ENCODE results near the gene ZRANB2. TPM values are rescaled to one million over a fixed set of nuclear protein-coding genes. Genes with fewer than 3 reads are reported as not detected.

Gene ZRANB2
- total RNA-seq, 2 experiments from 2014 or later: 82.1 to 171 TPM

DNA sequence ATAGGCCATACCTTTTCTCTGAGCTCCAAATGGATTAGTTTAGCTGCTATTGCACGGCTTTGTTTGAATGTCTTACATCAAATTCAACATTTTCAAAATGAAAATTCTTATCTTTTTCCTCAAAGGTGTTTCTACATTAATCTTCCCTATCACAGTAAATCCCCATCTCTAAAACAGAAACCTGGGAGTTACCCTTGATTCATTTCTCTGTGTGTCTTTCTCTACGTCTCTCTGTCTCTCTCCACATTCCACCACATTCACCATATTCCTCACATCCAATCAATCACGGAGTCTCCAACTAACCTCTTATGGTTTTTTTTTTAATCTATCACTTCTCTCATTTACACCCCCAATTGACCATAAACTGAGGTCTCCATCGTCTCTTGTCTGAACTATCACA lies 57.3 kb downstream of the ZRANB2 start:
- H3K9me3 ChIP-seq (ENCODE audit: low read length): no peaks in the 10 kb centered on the region
- TF ChIP-seq EZH2phosphoT487 (IDR thresholded peaks at IDR 0.05; ENCODE audit: borderline replicate concordance, low read depth, low read length): no peak
- TF ChIP-seq, protein P1, sequence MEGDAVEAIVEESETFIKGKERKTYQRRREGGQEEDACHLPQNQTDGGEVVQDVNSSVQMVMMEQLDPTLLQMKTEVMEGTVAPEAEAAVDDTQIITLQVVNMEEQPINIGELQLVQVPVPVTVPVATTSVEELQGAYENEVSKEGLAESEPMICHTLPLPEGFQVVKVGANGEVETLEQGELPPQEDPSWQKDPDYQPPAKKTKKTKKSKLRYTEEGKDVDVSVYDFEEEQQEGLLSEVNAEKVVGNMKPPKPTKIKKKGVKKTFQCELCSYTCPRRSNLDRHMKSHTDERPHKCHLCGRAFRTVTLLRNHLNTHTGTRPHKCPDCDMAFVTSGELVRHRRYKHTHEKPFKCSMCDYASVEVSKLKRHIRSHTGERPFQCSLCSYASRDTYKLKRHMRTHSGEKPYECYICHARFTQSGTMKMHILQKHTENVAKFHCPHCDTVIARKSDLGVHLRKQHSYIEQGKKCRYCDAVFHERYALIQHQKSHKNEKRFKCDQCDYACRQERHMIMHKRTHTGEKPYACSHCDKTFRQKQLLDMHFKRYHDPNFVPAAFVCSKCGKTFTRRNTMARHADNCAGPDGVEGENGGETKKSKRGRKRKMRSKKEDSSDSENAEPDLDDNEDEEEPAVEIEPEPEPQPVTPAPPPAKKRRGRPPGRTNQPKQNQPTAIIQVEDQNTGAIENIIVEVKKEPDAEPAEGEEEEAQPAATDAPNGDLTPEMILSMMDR (conservative IDR thresholded peaks at IDR 0.05; ENCODE audit: low read length): no peak
- ChIA-PET POLR2A (interaction anchor here (0.5 kb wide), 1 partner anchor 575 kb away, joined by 3 read pairs; no protein-coding TSS in a partner anchor), CTCF (ENCODE audit: unreplicated experiment) (no interaction called here)
- H3K79me2 ChIP-seq (ENCODE audit: insufficient read depth, low read depth, low read length): no peaks in the 10 kb centered on the region
- no peak overlapping the region for H3K27ac ChIP-seq (ENCODE audit: low read depth, low read length, poor library complexity, severe bottlenecking)
- H3K9me2 ChIP-seq (ENCODE audit: insufficient read depth, low read length): no peaks in the 10 kb centered on the region
- intact Hi-C loops (cut with micrococcal nuclease; ENCODE audit: unreplicated experiment): no loop called here
- DNase-seq (ENCODE audit: low spot score): no peak
- H3K36me3 ChIP-seq (ENCODE audit: insufficient read depth, low read length): no peaks in the 10 kb centered on the region
- no peak overlapping the region for H3K4me3 ChIP-seq (ENCODE audit: low read depth, low read length, poor library complexity, severe bottlenecking)
- BruUV-seq (replicated peaks): no TSS peak
- no peak overlapping the region for H3K4me2 ChIP-seq (ENCODE audit: low read length)
- no peaks in the 10 kb centered on the region for H4K20me1 ChIP-seq (ENCODE audit: insufficient read depth, low read length)
- no peak overlapping the region for H2AFZ ChIP-seq (ENCODE audit: low read length)
- no peaks in the 10 kb centered on the region for H3K4me1 ChIP-seq (ENCODE audit: insufficient read depth, low read length, poor library complexity, severe bottlenecking)

DNA sequence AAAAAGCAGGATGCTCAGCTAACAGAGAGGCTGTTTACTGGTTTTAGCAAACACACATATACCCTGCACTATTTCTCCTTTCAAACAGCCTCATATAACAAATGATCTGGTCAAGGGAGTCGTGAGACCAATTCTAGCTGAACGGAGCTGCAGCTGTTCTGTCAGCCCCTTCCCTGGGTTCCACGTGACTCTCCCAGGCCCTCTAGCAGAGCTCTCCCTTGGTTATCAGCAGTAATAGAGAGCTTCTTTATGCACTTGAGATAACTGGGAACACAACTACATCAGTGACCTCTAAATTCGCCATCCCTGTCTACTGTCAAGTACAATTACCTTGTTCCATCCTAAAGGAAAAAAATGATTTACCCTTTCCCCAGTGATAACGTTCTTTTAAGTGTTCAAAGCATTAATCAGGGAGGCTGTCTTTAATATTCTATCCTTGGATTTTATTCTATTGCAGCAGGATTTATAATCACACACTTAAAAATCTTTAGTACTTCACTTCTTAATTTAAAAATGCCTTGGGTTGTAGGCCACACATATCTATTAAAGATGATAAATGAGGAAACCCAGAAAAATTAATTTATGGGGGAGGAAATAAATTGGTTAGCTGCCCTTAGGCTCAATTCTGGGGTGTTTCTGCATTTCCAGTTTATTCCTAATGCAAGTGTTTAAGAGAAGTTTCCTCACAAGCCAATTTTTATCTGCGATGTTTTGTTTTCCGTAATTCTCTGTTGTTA lies 61.4 kb downstream of the ZRANB2 start:
- H3K4me3 ChIP-seq (ENCODE audit: low read depth, low read length, poor library complexity, severe bottlenecking): no peak overlapping the region
- H3K36me3 ChIP-seq (ENCODE audit: insufficient read depth, low read length): no peaks in the 10 kb centered on the region
- no peak for DNase-seq (ENCODE audit: low spot score)
- no peaks in the 10 kb centered on the region for H4K20me1 ChIP-seq (ENCODE audit: insufficient read depth, low read length)
- ChIA-PET POLR2A (interaction anchor here (1.0 to 1.3 kb wide), 3 partner anchors 13 to 19 kb away, joined by 4 read pairs; no protein-coding TSS in a partner anchor), CTCF (ENCODE audit: unreplicated experiment) (no interaction called here)
- no peaks in the 10 kb centered on the region for H3K9me2 ChIP-seq (ENCODE audit: insufficient read depth, low read length)
- intact Hi-C loops (cut with micrococcal nuclease; ENCODE audit: unreplicated experiment): no loop called here
- no TSS peak for BruUV-seq (replicated peaks)
- no peaks in the 10 kb centered on the region for H3K9me3 ChIP-seq (ENCODE audit: low read length)
- no peak overlapping the region for H3K4me2 ChIP-seq (ENCODE audit: low read length)
- H3K27ac ChIP-seq (ENCODE audit: low read depth, low read length, poor library complexity, severe bottlenecking): no peak overlapping the region
- H2AFZ ChIP-seq (ENCODE audit: low read length): no peak overlapping the region
- no peak for TF ChIP-seq EZH2phosphoT487 (IDR thresholded peaks at IDR 0.05; ENCODE audit: borderline replicate concordance, low read depth, low read length)
- TF ChIP-seq, protein P1 (conservative IDR thresholded peaks at IDR 0.05; ENCODE audit: low read length): no peak
- no peaks in the 10 kb centered on the region for H3K79me2 ChIP-seq (ENCODE audit: insufficient read depth, low read depth, low read length)
- H3K4me1 ChIP-seq (ENCODE audit: insufficient read depth, low read length, poor library complexity, severe bottlenecking): no peaks in the 10 kb centered on the region

- H3K4me3 ChIP-seq (ENCODE audit: low read depth, low read length, poor library complexity, severe bottlenecking): no peak overlapping the region
- no peaks in the 10 kb centered on the region for H4K20me1 ChIP-seq (ENCODE audit: insufficient read depth, low read length)
- no peaks in the 10 kb centered on the region for H3K9me3 ChIP-seq (ENCODE audit: low read length)
- no peak for DNase-seq (ENCODE audit: low spot score)
- no peaks in the 10 kb centered on the region for H3K4me1 ChIP-seq (ENCODE audit: insufficient read depth, low read length, poor library complexity, severe bottlenecking)
- TF ChIP-seq, protein P1 (conservative IDR thresholded peaks at IDR 0.05; ENCODE audit: low read length): no peak
- TF ChIP-seq EZH2phosphoT487 (IDR thresholded peaks at IDR 0.05; ENCODE audit: borderline replicate concordance, low read depth, low read length): no peak
- ChIA-PET CTCF (ENCODE audit: unreplicated experiment) (no interaction called here), POLR2A (interaction anchor here (0.9 to 1.0 kb wide), 2 partner anchors 13 to 27 kb away, joined by 3 to 4 read pairs; no protein-coding TSS in a partner anchor)
- no TSS peak for BruUV-seq (replicated peaks)
- H3K9me2 ChIP-seq (ENCODE audit: insufficient read depth, low read length): no peaks in the 10 kb centered on the region
- H2AFZ ChIP-seq (ENCODE audit: low read length): no peak overlapping the region
- H3K27ac ChIP-seq (ENCODE audit: low read depth, low read length, poor library complexity, severe bottlenecking): no peak overlapping the region
- H3K4me2 ChIP-seq (ENCODE audit: low read length): no peak overlapping the region
- no peaks in the 10 kb centered on the region for H3K36me3 ChIP-seq (ENCODE audit: insufficient read depth, low read length)
- intact Hi-C loops (cut with micrococcal nuclease; ENCODE audit: unreplicated experiment): no loop called here
- H3K79me2 ChIP-seq (ENCODE audit: insufficient read depth, low read depth, low read length): no peaks in the 10 kb centered on the region
Measured at GRCh38 chr1:71018791-71019190, 62.0 kb downstream of the ZRANB2 start.
